ENCODE data around the gene STPG3.

GRCh38 chr9:137293094-137293481 is 42.0 kb downstream of the STPG3 start:
- TF ChIP-seq CTCF (IDR thresholded peaks at IDR 0.05) (no peak), POLR2AphosphoS5 (IDR thresholded peaks at IDR 0.05; ENCODE audit: insufficient read depth in 1 of 2, low read depth in 1 of 2) (no peak), POLR2A (IDR thresholded peaks at IDR 0.05) (no peak)

Data from vagina (tissue), 2 donors.